ENCODE measurements around the gene GABRE. TPM values are rescaled to one million over a fixed set of nuclear protein-coding genes. Genes with fewer than 3 reads are reported as not detected.

The GABRE gene
- total RNA-seq, 1 donor from 2014 or later: 0.44 TPM

DNA sequence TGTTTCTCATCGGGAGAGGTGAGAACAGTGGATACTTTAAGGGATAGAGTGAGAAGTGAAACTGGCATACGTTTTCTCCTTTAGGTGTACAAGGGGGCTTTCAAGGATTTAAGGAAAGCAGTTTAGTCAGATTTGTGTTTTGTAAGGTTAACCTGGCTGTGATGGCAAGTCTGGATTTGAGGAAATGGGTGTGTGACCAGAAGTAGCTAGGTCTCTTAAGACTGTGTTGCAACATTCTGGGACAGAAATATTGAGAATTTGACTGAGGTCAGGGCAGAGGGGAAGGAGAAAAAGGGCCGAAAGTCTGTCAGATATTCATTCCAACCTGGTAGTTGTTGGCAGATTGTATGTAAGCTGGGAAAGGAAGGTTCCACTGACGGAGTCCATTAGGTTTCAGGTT, 10.4 kb upstream of the GABRE start:
- H3K9me3 Mint-ChIP-seq: peaks cover 14% of the 10 kb centered on the region

DNA sequence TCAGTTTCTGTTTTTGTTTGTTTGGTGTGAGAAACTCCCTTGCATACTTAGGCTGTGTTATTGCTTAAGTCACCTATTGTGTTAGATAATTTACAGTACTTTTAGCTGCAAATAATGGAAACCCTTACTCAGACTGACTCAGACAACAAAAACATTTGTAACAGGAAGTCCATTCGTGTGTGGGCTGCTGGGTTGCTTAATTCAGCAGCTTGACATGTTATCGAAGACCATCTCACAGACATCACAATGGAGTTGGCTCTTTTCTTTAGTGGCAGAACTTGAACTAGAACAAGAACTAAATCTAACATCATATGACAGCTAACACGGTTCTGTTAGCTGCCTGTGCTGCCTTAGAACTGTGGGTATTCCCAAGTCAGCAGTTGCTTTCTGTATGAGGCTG, 9.9 kb upstream of the GABRE start:
- TF ChIP-seq, protein P1, sequence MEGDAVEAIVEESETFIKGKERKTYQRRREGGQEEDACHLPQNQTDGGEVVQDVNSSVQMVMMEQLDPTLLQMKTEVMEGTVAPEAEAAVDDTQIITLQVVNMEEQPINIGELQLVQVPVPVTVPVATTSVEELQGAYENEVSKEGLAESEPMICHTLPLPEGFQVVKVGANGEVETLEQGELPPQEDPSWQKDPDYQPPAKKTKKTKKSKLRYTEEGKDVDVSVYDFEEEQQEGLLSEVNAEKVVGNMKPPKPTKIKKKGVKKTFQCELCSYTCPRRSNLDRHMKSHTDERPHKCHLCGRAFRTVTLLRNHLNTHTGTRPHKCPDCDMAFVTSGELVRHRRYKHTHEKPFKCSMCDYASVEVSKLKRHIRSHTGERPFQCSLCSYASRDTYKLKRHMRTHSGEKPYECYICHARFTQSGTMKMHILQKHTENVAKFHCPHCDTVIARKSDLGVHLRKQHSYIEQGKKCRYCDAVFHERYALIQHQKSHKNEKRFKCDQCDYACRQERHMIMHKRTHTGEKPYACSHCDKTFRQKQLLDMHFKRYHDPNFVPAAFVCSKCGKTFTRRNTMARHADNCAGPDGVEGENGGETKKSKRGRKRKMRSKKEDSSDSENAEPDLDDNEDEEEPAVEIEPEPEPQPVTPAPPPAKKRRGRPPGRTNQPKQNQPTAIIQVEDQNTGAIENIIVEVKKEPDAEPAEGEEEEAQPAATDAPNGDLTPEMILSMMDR (conservative IDR thresholded peaks at IDR 0.05): no peak
- Mint-ChIP-seq H3K27ac (ENCODE audit: unreplicated experiment) (no peak overlapping the region), H3K27me3 (ENCODE audit: low read depth) (no peaks in the 10 kb centered on the region), H3K4me3 (no peak overlapping the region), H3K9me3 (peaks cover 14% of the 10 kb centered on the region), H3K4me1 (no peaks in the 10 kb centered on the region), H3K36me3 (ENCODE audit: low read depth) (peaks cover 4% of the 10 kb centered on the region)
- DNase-seq (ENCODE audit: low read depth, low spot score): no peak

More for the DNA sequence above, 10.4 kb upstream of the GABRE start:
- Mint-ChIP-seq H3K27me3 (ENCODE audit: low read depth) (peaks cover 3% of the 10 kb centered on the region), H3K4me1 (no peaks in the 10 kb centered on the region), H3K27ac (ENCODE audit: unreplicated experiment) (no peak overlapping the region), H3K36me3 (ENCODE audit: low read depth) (peaks cover 4% of the 10 kb centered on the region), H3K4me3 (no peak overlapping the region)
- TF ChIP-seq, protein P1 (conservative IDR thresholded peaks at IDR 0.05): no peak
- DNase-seq (ENCODE audit: low read depth, low spot score): no peak

DNA sequence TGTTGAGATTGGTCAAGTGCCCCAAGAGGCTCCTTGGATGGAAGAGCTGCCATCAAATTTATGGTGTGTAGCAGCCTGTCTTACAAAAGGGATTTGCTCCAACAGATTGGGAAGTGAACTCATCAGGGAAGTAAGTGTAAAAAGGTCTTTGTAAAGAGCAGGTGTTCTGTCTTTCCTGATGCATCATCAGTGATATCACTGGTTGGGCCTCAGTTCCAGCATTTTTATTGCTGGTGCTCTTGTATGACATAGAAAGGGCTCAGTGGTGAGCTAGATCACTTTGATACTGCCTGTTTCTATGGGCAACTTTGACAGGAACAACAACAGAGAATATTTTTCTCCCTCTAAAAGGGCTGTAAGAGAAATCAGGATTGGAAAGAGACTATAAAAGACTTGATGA, 8.7 kb upstream of the GABRE start:
- TF ChIP-seq, protein P1 (conservative IDR thresholded peaks at IDR 0.05): no peak
- Mint-ChIP-seq H3K9me3 (peaks cover 9% of the 10 kb centered on the region), H3K36me3 (ENCODE audit: low read depth) (peaks cover 4% of the 10 kb centered on the region), H3K27ac (ENCODE audit: unreplicated experiment) (no peak overlapping the region), H3K27me3 (ENCODE audit: low read depth) (peaks cover under 1% of the 10 kb centered on the region), H3K4me3 (no peak overlapping the region), H3K4me1 (no peaks in the 10 kb centered on the region)
- DNase-seq (ENCODE audit: low read depth, low spot score): no peak

DNA sequence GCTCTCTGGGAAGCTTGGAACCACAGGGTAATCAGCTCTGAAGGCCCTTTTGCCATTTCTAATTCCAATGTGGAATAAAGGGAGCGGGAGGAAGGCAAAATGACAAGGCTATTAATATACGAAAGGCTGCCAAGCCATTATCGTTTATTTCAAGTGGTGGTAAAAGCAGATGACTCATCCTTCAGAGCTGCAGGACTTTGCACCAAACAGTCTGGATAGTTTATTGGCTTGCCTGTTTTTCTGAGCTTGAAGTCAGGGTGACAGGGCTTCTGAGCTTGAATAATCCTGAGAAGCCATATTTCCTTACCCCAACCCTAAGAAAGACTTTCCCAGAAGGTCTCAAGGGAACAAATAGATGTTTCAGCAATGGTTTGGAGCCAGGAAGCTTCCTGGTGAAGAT, 7.7 kb upstream of the GABRE start:
- H3K36me3 Mint-ChIP-seq (ENCODE audit: low read depth): peaks cover 3% of the 10 kb centered on the region
- DNase-seq (ENCODE audit: low read depth, low spot score): no peak
- H3K9me3 Mint-ChIP-seq: peaks cover 5% of the 10 kb centered on the region
- H3K27ac Mint-ChIP-seq (ENCODE audit: unreplicated experiment): no peak overlapping the region
- peaks cover 10% of the 10 kb centered on the region for H3K27me3 Mint-ChIP-seq (ENCODE audit: low read depth)
- H3K4me3 Mint-ChIP-seq: no peak overlapping the region
- H3K4me1 Mint-ChIP-seq: no peaks in the 10 kb centered on the region
- TF ChIP-seq, protein P1 (conservative IDR thresholded peaks at IDR 0.05): no peak

DNA sequence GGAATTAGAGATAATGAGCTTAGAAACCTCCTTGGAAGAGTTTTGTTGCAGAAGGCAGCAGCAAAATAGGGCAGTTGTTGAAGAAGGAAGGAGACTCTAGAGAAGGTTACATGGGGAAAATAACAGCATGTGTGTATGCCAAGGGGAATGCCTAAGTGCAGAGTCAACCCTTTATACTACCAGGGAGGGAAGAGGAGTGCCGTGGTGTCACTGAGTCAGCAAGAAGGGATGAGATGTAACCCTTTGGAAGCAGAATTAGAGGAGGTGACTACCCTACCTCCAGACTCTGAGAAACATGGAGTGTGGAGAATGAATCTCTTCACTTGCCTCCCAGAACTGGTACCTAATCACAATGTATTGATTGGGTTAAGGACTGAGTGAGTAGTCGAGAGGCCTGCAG, 6.7 kb upstream of the GABRE start:
- Mint-ChIP-seq H3K27me3 (ENCODE audit: low read depth) (peaks cover 21% of the 10 kb centered on the region), H3K27ac (ENCODE audit: unreplicated experiment) (no peak overlapping the region), H3K4me1 (no peaks in the 10 kb centered on the region), H3K9me3 (peaks cover 3% of the 10 kb centered on the region), H3K4me3 (no peak overlapping the region), H3K36me3 (ENCODE audit: low read depth) (peaks cover 2% of the 10 kb centered on the region)
- DNase-seq (ENCODE audit: low read depth, low spot score): no peak
- TF ChIP-seq, protein P1 (conservative IDR thresholded peaks at IDR 0.05): no peak

DNA sequence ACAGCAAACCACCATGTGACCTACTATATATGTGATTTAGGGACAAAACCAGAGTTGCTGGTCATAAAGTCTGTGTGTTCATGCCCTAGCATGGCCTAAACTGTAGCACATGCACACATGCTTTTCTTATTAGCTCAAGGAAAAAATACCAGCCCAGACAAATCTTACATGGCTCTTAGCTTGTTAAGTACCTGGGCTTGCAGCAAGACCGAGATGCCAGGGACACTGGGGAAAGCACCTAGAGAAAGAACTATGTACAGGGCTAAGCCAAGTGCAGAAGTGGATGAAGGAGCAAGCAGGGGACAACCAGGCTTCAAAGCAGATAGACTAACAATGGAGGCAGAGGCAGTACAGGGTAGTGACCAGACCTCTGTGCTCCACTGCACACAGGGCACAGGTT, 3.4 kb upstream of the GABRE start:
- no peak overlapping the region for H3K4me3 Mint-ChIP-seq
- DNase-seq (ENCODE audit: low read depth, low spot score): no peak
- TF ChIP-seq, protein P1 (conservative IDR thresholded peaks at IDR 0.05): no peak
- no peaks in the 10 kb centered on the region for H3K4me1 Mint-ChIP-seq
- no peaks in the 10 kb centered on the region for H3K9me3 Mint-ChIP-seq
- H3K27ac Mint-ChIP-seq (ENCODE audit: unreplicated experiment): no peak overlapping the region
- H3K27me3 Mint-ChIP-seq (ENCODE audit: low read depth): peaks cover 46% of the 10 kb centered on the region
- no peaks in the 10 kb centered on the region for H3K36me3 Mint-ChIP-seq (ENCODE audit: low read depth)
